ES-I3 (cell line): ENCODE measurements around the gene RIPOR2.

ENCODE experiments used
- H3K36me3 ChIP-seq: 2 replicates; pipeline ENCODE4 v1.6.1; 2013; ENCODE audit warnings: mild to moderate bottlenecking, low read length, control low read depth, moderate library complexity; ENCODE audit not compliant: insufficient read depth
- H3K4me1 ChIP-seq: 2 replicates; pipeline ENCODE4 v1.6.1; 2013; ENCODE audit warnings: mild to moderate bottlenecking, control low read depth, low read length; ENCODE audit not compliant: insufficient read depth
- H3K9ac ChIP-seq: 2 replicates; pipeline ENCODE4 v1.6.1; 2013; ENCODE audit warnings: low read depth, mild to moderate bottlenecking, low read length, moderate library complexity
- H3K9me3 ChIP-seq: 2 replicates; pipeline ENCODE4 v1.6.1; 2013; ENCODE audit warnings: mild to moderate bottlenecking, low read length, moderate library complexity; ENCODE audit not compliant: control insufficient read depth, insufficient read depth

Gene RIPOR2

GRCh38 chr6:24855395-24856245 is 80.1 kb downstream of the RIPOR2 start:
- no peak overlapping the region for H3K9ac ChIP-seq
- no peaks in the 10 kb centered on the region for H3K9me3 ChIP-seq
- peaks cover 8% of the 10 kb centered on the region for H3K4me1 ChIP-seq
- peaks cover 12% of the 10 kb centered on the region; the same call in 1 of the 2 replicates for H3K36me3 ChIP-seq

GRCh38 chr6:24854077-24854666 is 81.6 kb downstream of the RIPOR2 start:
- peaks cover 10% of the 10 kb centered on the region; the same call in 1 of the 2 replicates for H3K36me3 ChIP-seq
- H3K9me3 ChIP-seq = no peaks in the 10 kb centered on the region
- no peaks in the 10 kb centered on the region; the same call in 1 of the 2 replicates for H3K4me1 ChIP-seq
- H3K9ac ChIP-seq = no peak overlapping the region

GRCh38 chr6:24851086-24851485 is 84.7 kb downstream of the RIPOR2 start:
- Histone ChIP-seq H3K36me3 (peaks cover 13% of the 10 kb centered on the region; the same call in 1 of the 2 replicates), H3K9me3 (no peaks in the 10 kb centered on the region), H3K4me1 (no peaks in the 10 kb centered on the region; the same call in 1 of the 2 replicates), H3K9ac (no peak overlapping the region)

- H3K4me1 ChIP-seq = no peaks in the 10 kb centered on the region
- no peaks in the 10 kb centered on the region for H3K9me3 ChIP-seq
- H3K9ac ChIP-seq = no peak overlapping the region
- peaks cover 13% of the 10 kb centered on the region; the same call in 1 of the 2 replicates for H3K36me3 ChIP-seq
These were observed 86.0 kb downstream of the RIPOR2 start for GRCh38 chr6:24849713-24850112.

- Histone ChIP-seq H3K4me1 (no peaks in the 10 kb centered on the region), H3K9me3 (no peaks in the 10 kb centered on the region), H3K9ac (no peak overlapping the region), H3K36me3 (peaks cover 10% of the 10 kb centered on the region; the same call in 1 of the 2 replicates)
These were observed 87.3 kb downstream of the RIPOR2 start for GRCh38 chr6:24848461-24848860.

GRCh38 chr6:24847402-24847801 is 88.4 kb downstream of the RIPOR2 start:
- Histone ChIP-seq H3K4me1 (no peaks in the 10 kb centered on the region), H3K9me3 (no peaks in the 10 kb centered on the region), H3K9ac (no peak overlapping the region), H3K36me3 (peaks cover 10% of the 10 kb centered on the region; the same call in 1 of the 2 replicates)

- Histone ChIP-seq H3K4me1 (no peaks in the 10 kb centered on the region), H3K9ac (no peak overlapping the region), H3K36me3 (peaks cover 7% of the 10 kb centered on the region; the same call in 1 of the 2 replicates), H3K9me3 (no peaks in the 10 kb centered on the region)
These were observed 90.2 kb downstream of the RIPOR2 start for GRCh38 chr6:24845578-24845977.

- no peak overlapping the region for H3K9ac ChIP-seq
- H3K9me3 ChIP-seq = no peaks in the 10 kb centered on the region
- no peaks in the 10 kb centered on the region for H3K4me1 ChIP-seq
- peaks cover 7% of the 10 kb centered on the region; the same call in 1 of the 2 replicates for H3K36me3 ChIP-seq
These were observed 90.9 kb downstream of the RIPOR2 start for GRCh38 chr6:24844903-24845302.

GRCh38 chr6:24844061-24844460 is 91.7 kb downstream of the RIPOR2 start:
- Histone ChIP-seq H3K4me1 (no peaks in the 10 kb centered on the region), H3K9ac (no peak overlapping the region), H3K9me3 (no peaks in the 10 kb centered on the region), H3K36me3 (peaks cover 7% of the 10 kb centered on the region; the same call in 1 of the 2 replicates)

GRCh38 chr6:24840187-24840586 is 95.6 kb downstream of the RIPOR2 start:
- Histone ChIP-seq H3K4me1 (no peaks in the 10 kb centered on the region), H3K9me3 (no peaks in the 10 kb centered on the region), H3K36me3 (no peaks in the 10 kb centered on the region), H3K9ac (no peak overlapping the region)

- H3K4me1 ChIP-seq = no peaks in the 10 kb centered on the region
- H3K9me3 ChIP-seq = no peaks in the 10 kb centered on the region
- no peaks in the 10 kb centered on the region for H3K36me3 ChIP-seq
- H3K9ac ChIP-seq = no peak overlapping the region
These were observed 96.8 kb downstream of the RIPOR2 start for GRCh38 chr6:24838994-24839393.

- Histone ChIP-seq H3K9ac (no peak overlapping the region), H3K36me3 (no peaks in the 10 kb centered on the region), H3K4me1 (no peaks in the 10 kb centered on the region)
These were observed 97.7 kb downstream of the RIPOR2 start for GRCh38 chr6:24838081-24838480.

GRCh38 chr6:24836109-24836508 is 99.7 kb downstream of the RIPOR2 start:
- H3K4me1 ChIP-seq = peaks cover 4% of the 10 kb centered on the region; the same call in 1 of the 2 replicates
- no peaks in the 10 kb centered on the region for H3K9me3 ChIP-seq
- no peaks in the 10 kb centered on the region for H3K36me3 ChIP-seq
- no peak overlapping the region for H3K9ac ChIP-seq

More at GRCh38 chr6:24838081-24838480, 97.7 kb downstream of the RIPOR2 start:
- H3K9me3 ChIP-seq = no peaks in the 10 kb centered on the region

GRCh38 chr6:24833711-24834386 is 101.9 kb downstream of the RIPOR2 start:
- peaks cover 6% of the 10 kb centered on the region; the same call in 1 of the 2 replicates for H3K4me1 ChIP-seq
- H3K9ac ChIP-seq = no peak overlapping the region
- H3K9me3 ChIP-seq = no peaks in the 10 kb centered on the region
- no peaks in the 10 kb centered on the region for H3K36me3 ChIP-seq
